ENCODE data around the gene CABYR.

GRCh38 chr18:24170360-24170759 lies 31.5 kb downstream of the CABYR start:
- TF ChIP-seq EZH2 (IDR thresholded peaks at IDR 0.05; ENCODE audit: low read length) = no peak
- TF ChIP-seq, protein P1, sequence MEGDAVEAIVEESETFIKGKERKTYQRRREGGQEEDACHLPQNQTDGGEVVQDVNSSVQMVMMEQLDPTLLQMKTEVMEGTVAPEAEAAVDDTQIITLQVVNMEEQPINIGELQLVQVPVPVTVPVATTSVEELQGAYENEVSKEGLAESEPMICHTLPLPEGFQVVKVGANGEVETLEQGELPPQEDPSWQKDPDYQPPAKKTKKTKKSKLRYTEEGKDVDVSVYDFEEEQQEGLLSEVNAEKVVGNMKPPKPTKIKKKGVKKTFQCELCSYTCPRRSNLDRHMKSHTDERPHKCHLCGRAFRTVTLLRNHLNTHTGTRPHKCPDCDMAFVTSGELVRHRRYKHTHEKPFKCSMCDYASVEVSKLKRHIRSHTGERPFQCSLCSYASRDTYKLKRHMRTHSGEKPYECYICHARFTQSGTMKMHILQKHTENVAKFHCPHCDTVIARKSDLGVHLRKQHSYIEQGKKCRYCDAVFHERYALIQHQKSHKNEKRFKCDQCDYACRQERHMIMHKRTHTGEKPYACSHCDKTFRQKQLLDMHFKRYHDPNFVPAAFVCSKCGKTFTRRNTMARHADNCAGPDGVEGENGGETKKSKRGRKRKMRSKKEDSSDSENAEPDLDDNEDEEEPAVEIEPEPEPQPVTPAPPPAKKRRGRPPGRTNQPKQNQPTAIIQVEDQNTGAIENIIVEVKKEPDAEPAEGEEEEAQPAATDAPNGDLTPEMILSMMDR (optimal IDR thresholded peaks at IDR 0.05 in 1 of 3, IDR thresholded peaks at IDR 0.05 in 1 of 3, conservative IDR thresholded peaks at IDR 0.05 in 1 of 3; ENCODE audit: extremely low read depth in 1 of 3, insufficient read depth in 2 of 3, low read length in 3 of 3) = no peak

Measured in keratinocyte (primary cell).